WERI-Rb-1 (cell line): ENCODE data around the gene STYK1.

ENCODE experiments used
- DNase-seq: peaks from one replicate; pipeline ENCODE4 v3.0.0-alpha.2; 2020
- H3K27ac ChIP-seq: fragments of 250-450 bp; sonication (Bioruptor Pico); 2 replicates; pipeline ENCODE4 v1.5.1; 2020; ENCODE audit warnings: mild to moderate bottlenecking, moderate library complexity
- H3K27me3 ChIP-seq: fragments of 250-450 bp; sonication (Bioruptor Pico); 2 replicates; pipeline ENCODE4 v1.5.1; 2021; ENCODE audit warnings: mild to moderate bottlenecking, low read depth, moderate library complexity; ENCODE audit not compliant: insufficient read depth, severe bottlenecking
- H3K36me3 ChIP-seq: fragments of 250-450 bp; sonication (Bioruptor Pico); 2 replicates; pipeline ENCODE4 v1.5.1; 2020; ENCODE audit warnings: mild to moderate bottlenecking, moderate library complexity
- H3K4me3 ChIP-seq: 2 replicates; pipeline ENCODE4 v1.5.1; 2011; ENCODE audit warnings: low read depth, mild to moderate bottlenecking, control low read depth, low read length
- H3K9me3 ChIP-seq: fragments of 250-450 bp; sonication (Bioruptor Pico); 2 replicates; pipeline ENCODE4 v1.5.1; 2021; ENCODE audit warnings: mild to moderate bottlenecking, moderate library complexity; ENCODE audit not compliant: severe bottlenecking
- TF ChIP-seq, protein P1 (sequence below): IDR thresholded peaks from 2 replicates; pipeline ENCODE4 v1.5.1; 2011; ENCODE audit warnings: low read depth, mild to moderate bottlenecking, control low read depth, inconsistent platforms, low read length

STYK1 gene

DNA sequence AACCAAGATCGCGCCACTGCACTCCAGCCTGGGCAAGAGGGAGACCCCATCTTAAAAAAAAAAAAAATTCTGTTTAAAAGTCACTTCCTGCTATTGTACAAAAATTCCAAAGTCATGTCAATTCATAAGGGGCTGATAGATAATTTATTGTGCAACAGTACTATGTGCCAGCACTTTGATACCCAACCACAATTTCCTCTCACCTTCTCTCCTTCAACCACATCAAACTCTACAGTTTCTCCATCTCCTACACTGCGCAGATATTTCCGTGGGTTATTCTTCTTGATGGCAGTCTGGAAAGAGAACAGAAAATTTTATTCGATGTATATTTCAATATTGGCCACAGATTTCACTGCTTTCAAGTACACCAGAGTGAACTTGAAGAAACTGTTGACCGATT, 41.6 kb upstream of the STYK1 start:
- Histone ChIP-seq H3K4me3 (no peak overlapping the region), H3K27ac (no peak overlapping the region), H3K9me3 (no peaks in the 10 kb centered on the region), H3K27me3 (no peaks in the 10 kb centered on the region), H3K36me3 (peaks cover 40% of the 10 kb centered on the region)
- TF ChIP-seq, protein P1, sequence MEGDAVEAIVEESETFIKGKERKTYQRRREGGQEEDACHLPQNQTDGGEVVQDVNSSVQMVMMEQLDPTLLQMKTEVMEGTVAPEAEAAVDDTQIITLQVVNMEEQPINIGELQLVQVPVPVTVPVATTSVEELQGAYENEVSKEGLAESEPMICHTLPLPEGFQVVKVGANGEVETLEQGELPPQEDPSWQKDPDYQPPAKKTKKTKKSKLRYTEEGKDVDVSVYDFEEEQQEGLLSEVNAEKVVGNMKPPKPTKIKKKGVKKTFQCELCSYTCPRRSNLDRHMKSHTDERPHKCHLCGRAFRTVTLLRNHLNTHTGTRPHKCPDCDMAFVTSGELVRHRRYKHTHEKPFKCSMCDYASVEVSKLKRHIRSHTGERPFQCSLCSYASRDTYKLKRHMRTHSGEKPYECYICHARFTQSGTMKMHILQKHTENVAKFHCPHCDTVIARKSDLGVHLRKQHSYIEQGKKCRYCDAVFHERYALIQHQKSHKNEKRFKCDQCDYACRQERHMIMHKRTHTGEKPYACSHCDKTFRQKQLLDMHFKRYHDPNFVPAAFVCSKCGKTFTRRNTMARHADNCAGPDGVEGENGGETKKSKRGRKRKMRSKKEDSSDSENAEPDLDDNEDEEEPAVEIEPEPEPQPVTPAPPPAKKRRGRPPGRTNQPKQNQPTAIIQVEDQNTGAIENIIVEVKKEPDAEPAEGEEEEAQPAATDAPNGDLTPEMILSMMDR = no peak
- no peak for DNase-seq

DNA sequence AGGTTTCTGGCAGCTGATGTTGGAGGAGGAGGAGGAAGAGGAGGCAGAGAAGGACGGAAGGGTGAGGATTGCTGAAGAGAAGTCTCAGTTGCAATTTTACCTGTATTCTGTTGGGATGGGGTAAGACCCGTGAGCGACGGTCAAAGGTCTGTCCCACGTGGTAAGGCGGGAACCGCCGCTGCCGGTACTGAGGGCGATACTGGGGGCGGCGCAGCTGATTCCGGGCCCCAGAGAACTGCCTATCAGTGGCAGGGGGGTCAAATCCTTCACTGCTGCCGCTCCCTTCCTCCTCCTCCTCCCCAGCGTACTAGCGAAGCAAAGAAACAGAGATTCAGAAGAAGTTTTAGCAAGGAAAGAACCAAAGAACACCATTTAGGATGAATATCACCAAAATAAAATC, 36.0 kb upstream of the STYK1 start:
- no peak overlapping the region for H3K4me3 ChIP-seq
- H3K27me3 ChIP-seq = no peaks in the 10 kb centered on the region
- H3K27ac ChIP-seq = no peak overlapping the region
- DNase-seq = no peak
- no peaks in the 10 kb centered on the region for H3K9me3 ChIP-seq
- TF ChIP-seq, protein P1 = no peak
- H3K36me3 ChIP-seq = peaks cover 57% of the 10 kb centered on the region

- Histone ChIP-seq H3K27ac (no peak overlapping the region), H3K27me3 (no peaks in the 10 kb centered on the region), H3K4me3 (no peak overlapping the region), H3K9me3 (no peaks in the 10 kb centered on the region), H3K36me3 (peaks cover 52% of the 10 kb centered on the region)
- no peak for DNase-seq
- TF ChIP-seq, protein P1 = no peak
These were observed 35.0 kb upstream of the STYK1 start for GRCh38 chr12:10708862-10709261.

DNA sequence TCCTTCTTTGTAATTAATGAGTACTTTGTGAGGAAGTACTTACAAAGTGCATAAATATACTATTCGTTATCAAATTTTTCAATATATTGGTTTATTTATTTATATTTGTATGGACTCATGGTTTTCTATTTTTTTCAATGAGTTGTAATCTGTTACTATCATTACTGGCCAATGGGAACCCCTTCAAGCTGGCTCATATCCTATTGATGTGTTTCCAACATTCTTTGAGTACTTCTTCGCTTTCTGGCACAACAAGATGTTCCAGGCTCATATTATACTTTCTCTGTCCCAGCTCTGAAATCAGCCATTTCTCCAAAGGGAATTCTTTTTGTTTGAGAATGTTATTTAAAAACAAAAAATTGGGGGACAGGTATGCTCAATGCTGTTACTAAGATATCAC, 31.8 kb upstream of the STYK1 start:
- peaks cover 48% of the 10 kb centered on the region for H3K36me3 ChIP-seq

GRCh38 chr12:10701843-10702242, 28.0 kb upstream of the STYK1 start:
- no peak overlapping the region for H3K27ac ChIP-seq
- no peaks in the 10 kb centered on the region for H3K27me3 ChIP-seq
- no peak overlapping the region for H3K4me3 ChIP-seq
- H3K36me3 ChIP-seq = peaks cover 43% of the 10 kb centered on the region
- TF ChIP-seq, protein P1 = no peak
- DNase-seq = no peak
- no peaks in the 10 kb centered on the region for H3K9me3 ChIP-seq

More for the DNA sequence above, 31.8 kb upstream of the STYK1 start:
- Histone ChIP-seq H3K9me3 (no peaks in the 10 kb centered on the region), H3K4me3 (no peak overlapping the region), H3K27me3 (no peaks in the 10 kb centered on the region), H3K27ac (no peak overlapping the region)
- TF ChIP-seq, protein P1 = no peak
- no peak for DNase-seq

GRCh38 chr12:10701131-10701681, 27.4 kb upstream of the STYK1 start:
- DNase-seq = no peak
- TF ChIP-seq, protein P1 = no peak
- peaks cover 43% of the 10 kb centered on the region for H3K36me3 ChIP-seq
- H3K27me3 ChIP-seq = no peaks in the 10 kb centered on the region
- no peak overlapping the region for H3K27ac ChIP-seq
- H3K4me3 ChIP-seq = no peak overlapping the region
- H3K9me3 ChIP-seq = no peaks in the 10 kb centered on the region
